Hepatocyte (in vitro differentiated cells): ENCODE results near the gene ALOXE3.

Source experiments
- EZH2phosphoT487 ChIP-seq: fragments of 200-600 bp; sonication (generic); IDR thresholded peaks from one replicate; pipeline ENCODE4 v1.6.1; 2018; ENCODE audit warnings: antibody characterized with exemption, mild to moderate bottlenecking, low read depth, moderate library complexity; ENCODE audit not compliant: unreplicated experiment, severe bottlenecking
- TF ChIP-seq, protein P1 (sequence below): fragments of 200-600 bp; sonication (generic); IDR thresholded peaks from 2 replicates; pipeline ENCODE4 v1.5.1; 2016; ENCODE audit warnings: antibody characterized with exemption, mild to moderate bottlenecking; ENCODE audit not compliant: poor library complexity

GRCh38 chr17:8046929-8047768 lies 71.2 kb downstream of the ALOXE3 start:
- TF ChIP-seq, protein P1, sequence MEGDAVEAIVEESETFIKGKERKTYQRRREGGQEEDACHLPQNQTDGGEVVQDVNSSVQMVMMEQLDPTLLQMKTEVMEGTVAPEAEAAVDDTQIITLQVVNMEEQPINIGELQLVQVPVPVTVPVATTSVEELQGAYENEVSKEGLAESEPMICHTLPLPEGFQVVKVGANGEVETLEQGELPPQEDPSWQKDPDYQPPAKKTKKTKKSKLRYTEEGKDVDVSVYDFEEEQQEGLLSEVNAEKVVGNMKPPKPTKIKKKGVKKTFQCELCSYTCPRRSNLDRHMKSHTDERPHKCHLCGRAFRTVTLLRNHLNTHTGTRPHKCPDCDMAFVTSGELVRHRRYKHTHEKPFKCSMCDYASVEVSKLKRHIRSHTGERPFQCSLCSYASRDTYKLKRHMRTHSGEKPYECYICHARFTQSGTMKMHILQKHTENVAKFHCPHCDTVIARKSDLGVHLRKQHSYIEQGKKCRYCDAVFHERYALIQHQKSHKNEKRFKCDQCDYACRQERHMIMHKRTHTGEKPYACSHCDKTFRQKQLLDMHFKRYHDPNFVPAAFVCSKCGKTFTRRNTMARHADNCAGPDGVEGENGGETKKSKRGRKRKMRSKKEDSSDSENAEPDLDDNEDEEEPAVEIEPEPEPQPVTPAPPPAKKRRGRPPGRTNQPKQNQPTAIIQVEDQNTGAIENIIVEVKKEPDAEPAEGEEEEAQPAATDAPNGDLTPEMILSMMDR: no peak
- TF ChIP-seq EZH2phosphoT487: no peak
